ENCODE measurements around the gene LIX1L.

GRCh38 chr1:145994391-145995120 is 36.7 kb upstream of the LIX1L start:
- TF ChIP-seq CTCF (IDR thresholded peaks at IDR 0.05) (no peak), ZFX (IDR thresholded peaks at IDR 0.05; ENCODE audit: borderline replicate concordance) (no peak)

All from 22Rv1 (cell line).